Hepatocyte (in vitro differentiated cells): Measurements from ENCODE around the gene NUMB. TPM values are rescaled to one million over a fixed set of nuclear protein-coding genes. Genes with fewer than 3 reads are reported as not detected.

Experiments used
- DNase-seq: peaks from one replicate; pipeline ENCODE4 v3.0.0-alpha.2; 2016; ENCODE audit warnings: low spot score
- H2AFZ ChIP-seq: fragments of 200-600 bp; sonication (generic); 2 replicates; pipeline ENCODE4 v1.6.0; 2016; ENCODE audit warnings: antibody characterized with exemption, mild to moderate bottlenecking
- H3K27ac ChIP-seq: fragments of 200-600 bp; sonication (generic); 2 replicates; pipeline ENCODE4 v1.5.1; 2016; ENCODE audit warnings: mild to moderate bottlenecking
- H3K27me3 ChIP-seq: fragments of 200-600 bp; sonication (generic); 2 replicates; pipeline ENCODE4 v1.6.1; 2016
- H3K36me3 ChIP-seq: fragments of 200-600 bp; sonication (generic); replicated peaks from 2 replicates; pipeline ENCODE4 v1.5.1; 2016; ENCODE audit warnings: low read depth; ENCODE audit not compliant: insufficient read depth
- H3K4me1 ChIP-seq: fragments of 200-600 bp; sonication (generic); 2 replicates; pipeline ENCODE4 v1.5.1; 2016; ENCODE audit warnings: mild to moderate bottlenecking, moderate library complexity; ENCODE audit not compliant: insufficient read depth
- H3K4me2 ChIP-seq: fragments of 200-600 bp; sonication (generic); 2 replicates; pipeline ENCODE4 v1.6.0; 2016
- H3K4me3 ChIP-seq: fragments of 200-600 bp; sonication (generic); 2 replicates; pipeline ENCODE4 v1.5.1; 2016; ENCODE audit warnings: mild to moderate bottlenecking
- H3K79me2 ChIP-seq: fragments of 200-600 bp; sonication (generic); 2 replicates; pipeline ENCODE4 v1.6.0; 2017; ENCODE audit warnings: mild to moderate bottlenecking
- H3K9me2 ChIP-seq: fragments of 200-600 bp; sonication (generic); replicated peaks from 2 replicates; pipeline ENCODE4 v1.6.0; 2017; ENCODE audit warnings: mild to moderate bottlenecking; ENCODE audit not compliant: insufficient read depth
- H3K9me3 ChIP-seq: fragments of 200-600 bp; sonication (generic); 2 replicates; pipeline ENCODE4 v1.5.1; 2016; ENCODE audit warnings: low read depth, mild to moderate bottlenecking
- H4K20me1 ChIP-seq: fragments of 200-600 bp; sonication (generic); 2 replicates; pipeline ENCODE4 v1.6.0; 2016; ENCODE audit warnings: mild to moderate bottlenecking; ENCODE audit not compliant: insufficient read depth, poor library complexity, severe bottlenecking
- EZH2 ChIP-seq: fragments of 200-600 bp; sonication (generic); IDR thresholded peaks from 2 replicates; pipeline ENCODE4 v1.6.1; 2016; ENCODE audit warnings: antibody characterized with exemption, mild to moderate bottlenecking, borderline replicate concordance
- EZH2phosphoT487 ChIP-seq: fragments of 200-600 bp; sonication (generic); IDR thresholded peaks from one replicate; pipeline ENCODE4 v1.6.1; 2018; ENCODE audit warnings: antibody characterized with exemption, mild to moderate bottlenecking, low read depth, moderate library complexity; ENCODE audit not compliant: unreplicated experiment, severe bottlenecking
- WGBS: methylation state at CpG from one replicate; pipeline ENCODE4 v1.1.6; 2016; ENCODE audit warnings: low lambda C conversion rate; ENCODE audit errors: missing lambda C conversion rate; 5-methylcytosine and 5-hydroxymethylcytosine counted together
- polyA plus RNA-seq: library from polyadenylated mRNA; unstranded; fragments of >200 nt; fragmentation: Nextera tagmentation; extraction: Ambion mirVana; gene quantifications from 2 replicates; pipeline ENCODE4 v1.2.1, GENCODE V29; 2016
- total RNA-seq: library from RNA; depleted of rRNA; stranded (reverse); fragments of >200 nt; gene quantifications from 2 replicates; pipeline ENCODE4 v1.2.3, GENCODE V29; 2014
- TF ChIP-seq, protein P1 (sequence below): fragments of 200-600 bp; sonication (generic); IDR thresholded peaks from 2 replicates; pipeline ENCODE4 v1.5.1; 2016; ENCODE audit warnings: antibody characterized with exemption, mild to moderate bottlenecking; ENCODE audit not compliant: poor library complexity

The NUMB gene
- total and polyA plus RNA-seq, 2 experiments from 2014 or later, result 35.3 to 45.8 TPM

DNA sequence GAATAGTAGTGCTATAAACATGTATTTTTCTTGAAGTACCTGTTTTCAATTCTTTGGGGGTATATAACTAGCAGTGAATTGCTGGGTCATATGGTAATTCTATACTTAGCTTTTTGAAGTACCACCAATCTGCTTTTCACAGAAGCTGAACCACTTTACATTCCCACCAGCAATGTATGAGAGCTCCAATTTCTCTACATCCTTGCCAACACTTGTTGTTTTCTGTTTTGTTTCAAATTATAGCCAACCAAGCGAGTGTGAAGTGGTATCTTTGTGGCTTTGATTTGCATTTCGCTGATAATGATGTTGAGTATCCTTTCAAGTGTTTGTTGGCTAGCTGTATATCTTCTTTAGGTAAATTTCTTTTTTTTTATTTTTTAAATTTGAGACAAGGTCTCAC, 125.3 kb downstream of the NUMB start:
- peaks cover 5% of the 10 kb centered on the region for H4K20me1 ChIP-seq

DNA sequence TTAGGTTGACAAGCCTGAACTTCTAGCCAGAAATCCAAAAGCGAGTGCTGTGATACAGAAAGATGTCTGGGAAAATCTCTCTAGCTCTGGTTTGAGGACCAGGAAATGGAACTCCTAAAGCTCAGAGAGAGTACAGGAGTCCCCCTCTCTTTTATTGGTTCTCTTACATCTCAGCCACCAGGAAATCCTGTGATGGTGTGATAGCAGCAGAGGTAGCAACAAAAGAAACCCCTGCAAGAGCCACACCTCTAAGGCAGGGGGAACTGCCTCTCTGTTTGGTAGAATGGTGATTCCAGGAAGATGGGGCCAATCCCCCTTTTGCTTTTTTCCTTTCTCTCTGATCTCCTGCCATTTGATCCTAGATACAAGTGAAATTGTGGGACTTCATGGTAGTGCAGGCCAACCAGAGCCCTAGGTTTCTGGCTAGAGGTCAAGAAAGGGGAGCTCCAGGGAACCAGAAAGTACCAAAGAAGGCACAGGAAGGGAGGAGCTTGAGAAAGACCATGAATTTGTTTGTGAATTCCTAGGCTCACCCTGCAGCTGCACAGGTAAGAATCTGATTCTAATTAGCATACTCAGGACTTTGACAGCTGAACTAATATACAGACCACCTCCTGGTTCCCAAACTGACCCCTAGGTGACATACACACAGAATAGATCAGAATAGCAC, 132.6 kb downstream of the NUMB start:
- Histone ChIP-seq H2AFZ (no peak overlapping the region), H3K27ac (no peak overlapping the region), H3K9me2 (no peaks in the 10 kb centered on the region), H3K4me2 (no peak overlapping the region), H3K4me1 (peaks cover 14% of the 10 kb centered on the region), H4K20me1 (peaks cover 6% of the 10 kb centered on the region), H3K9me3 (no peaks in the 10 kb centered on the region), H3K4me3 (no peak overlapping the region), H3K79me2 (peaks cover 5% of the 10 kb centered on the region), H3K27me3 (no peaks in the 10 kb centered on the region), H3K36me3 (no peaks in the 10 kb centered on the region)
- DNase-seq, result no peak
- TF ChIP-seq EZH2phosphoT487, result no peak
- WGBS, result 89% methylated on average over 1 of the region's 1 CpG

More for the DNA sequence above, 125.3 kb downstream of the NUMB start:
- no peak overlapping the region for H3K27ac ChIP-seq
- no peak overlapping the region for H3K4me2 ChIP-seq
- H3K27me3 ChIP-seq, result no peaks in the 10 kb centered on the region
- TF ChIP-seq, protein P1, sequence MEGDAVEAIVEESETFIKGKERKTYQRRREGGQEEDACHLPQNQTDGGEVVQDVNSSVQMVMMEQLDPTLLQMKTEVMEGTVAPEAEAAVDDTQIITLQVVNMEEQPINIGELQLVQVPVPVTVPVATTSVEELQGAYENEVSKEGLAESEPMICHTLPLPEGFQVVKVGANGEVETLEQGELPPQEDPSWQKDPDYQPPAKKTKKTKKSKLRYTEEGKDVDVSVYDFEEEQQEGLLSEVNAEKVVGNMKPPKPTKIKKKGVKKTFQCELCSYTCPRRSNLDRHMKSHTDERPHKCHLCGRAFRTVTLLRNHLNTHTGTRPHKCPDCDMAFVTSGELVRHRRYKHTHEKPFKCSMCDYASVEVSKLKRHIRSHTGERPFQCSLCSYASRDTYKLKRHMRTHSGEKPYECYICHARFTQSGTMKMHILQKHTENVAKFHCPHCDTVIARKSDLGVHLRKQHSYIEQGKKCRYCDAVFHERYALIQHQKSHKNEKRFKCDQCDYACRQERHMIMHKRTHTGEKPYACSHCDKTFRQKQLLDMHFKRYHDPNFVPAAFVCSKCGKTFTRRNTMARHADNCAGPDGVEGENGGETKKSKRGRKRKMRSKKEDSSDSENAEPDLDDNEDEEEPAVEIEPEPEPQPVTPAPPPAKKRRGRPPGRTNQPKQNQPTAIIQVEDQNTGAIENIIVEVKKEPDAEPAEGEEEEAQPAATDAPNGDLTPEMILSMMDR, result no peak
- TF ChIP-seq EZH2phosphoT487 (no peak), EZH2 (no peak)
- no peak overlapping the region for H2AFZ ChIP-seq
- no peaks in the 10 kb centered on the region for H3K9me3 ChIP-seq
- DNase-seq, result no peak
- H3K36me3 ChIP-seq, result no peaks in the 10 kb centered on the region
- H3K4me1 ChIP-seq, result no peaks in the 10 kb centered on the region
- peaks cover 15% of the 10 kb centered on the region for H3K79me2 ChIP-seq
- H3K9me2 ChIP-seq, result no peaks in the 10 kb centered on the region
- H3K4me3 ChIP-seq, result no peak overlapping the region
- WGBS, result 98% methylated on average over 2 of the region's 2 CpGs

DNA sequence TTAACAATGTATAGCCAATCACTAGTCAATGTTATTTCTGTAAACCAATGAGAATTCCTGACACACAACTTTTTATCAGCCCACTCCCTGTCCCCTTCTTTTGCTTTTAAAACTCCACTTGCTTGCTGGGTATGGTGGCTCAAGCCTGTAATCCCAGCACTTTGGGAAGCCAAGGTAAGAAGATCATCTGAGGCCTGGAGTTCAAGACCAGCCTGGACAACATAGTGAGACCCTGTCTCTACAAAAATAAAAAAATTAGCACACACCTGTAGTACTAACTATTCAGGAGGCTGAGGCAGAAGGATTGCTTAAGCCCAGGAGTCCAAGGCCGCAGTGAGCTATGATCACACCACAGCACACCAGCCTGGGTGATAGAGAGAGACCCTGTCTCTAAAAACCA, 133.3 kb downstream of the NUMB start:
- H3K27me3 ChIP-seq, result no peaks in the 10 kb centered on the region
- peaks cover 5% of the 10 kb centered on the region for H3K79me2 ChIP-seq
- H3K27ac ChIP-seq, result peak overlapping the region; percentile 36
- WGBS, result 100% methylated on average over 1 of the region's 1 CpG
- H3K36me3 ChIP-seq, result no peaks in the 10 kb centered on the region
- H2AFZ ChIP-seq, result no peak overlapping the region
- no peak overlapping the region for H3K4me2 ChIP-seq
- no peak for DNase-seq
- TF ChIP-seq EZH2 (no peak), EZH2phosphoT487 (no peak)
- TF ChIP-seq, protein P1, result no peak
- no peaks in the 10 kb centered on the region for H3K9me3 ChIP-seq
- no peaks in the 10 kb centered on the region for H3K9me2 ChIP-seq
- H3K4me1 ChIP-seq, result peaks cover 14% of the 10 kb centered on the region
- H4K20me1 ChIP-seq, result peaks cover 6% of the 10 kb centered on the region
- no peak overlapping the region for H3K4me3 ChIP-seq

DNA sequence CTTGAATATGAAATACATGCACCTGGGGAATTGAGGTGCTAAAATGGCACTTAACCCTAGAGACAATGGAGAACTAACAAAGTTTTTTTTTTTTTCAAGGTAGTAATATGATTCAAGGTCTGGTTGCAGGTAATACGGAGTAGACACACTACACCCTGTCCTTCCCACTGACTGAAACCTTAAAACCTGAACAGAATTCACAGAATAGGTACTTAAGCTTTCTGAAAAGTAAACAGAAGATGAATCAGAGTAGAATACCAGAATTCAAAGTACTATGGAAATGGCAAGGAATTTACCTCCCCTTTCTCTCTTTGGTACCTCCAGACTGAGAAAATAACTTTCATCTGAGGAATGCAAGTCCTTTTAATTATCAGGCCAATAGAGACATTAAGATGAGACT, 133.8 kb downstream of the NUMB start:
- H3K4me1 ChIP-seq, result peaks cover 14% of the 10 kb centered on the region
- no peaks in the 10 kb centered on the region for H3K36me3 ChIP-seq
- no peaks in the 10 kb centered on the region for H3K27me3 ChIP-seq
- peak overlapping the region; percentile 36 for H3K27ac ChIP-seq
- H3K79me2 ChIP-seq, result peaks cover 5% of the 10 kb centered on the region
- H2AFZ ChIP-seq, result no peak overlapping the region
- WGBS, result 60% methylated on average over 1 of the region's 1 CpG
- DNase-seq, result no peak
- H3K4me3 ChIP-seq, result no peak overlapping the region
- no peaks in the 10 kb centered on the region for H3K9me2 ChIP-seq
- no peaks in the 10 kb centered on the region for H3K9me3 ChIP-seq
- TF ChIP-seq, protein P1, result no peak
- TF ChIP-seq EZH2phosphoT487, result no peak
- TF ChIP-seq EZH2, result no peak
- H4K20me1 ChIP-seq, result peaks cover 6% of the 10 kb centered on the region
- peak overlapping the region; percentile 26 for H3K4me2 ChIP-seq
